SKM-1 treated with dmso at 0.1 percent for 144 hours (cell line): ENCODE measurements around the gene AFF4.
"Not testable (repeated sequence)": the region's sequence is repeated elsewhere in the genome, so short reads cannot be mapped to it uniquely, and the experiment has no call there.

ENCODE experiments used
- DNase-seq: peaks from one replicate; lab custom pipeline; 2025; ENCODE audit not compliant: unreplicated experiment; lab: John Stamatoyannopoulos, UW

The AFF4 gene, protein sequence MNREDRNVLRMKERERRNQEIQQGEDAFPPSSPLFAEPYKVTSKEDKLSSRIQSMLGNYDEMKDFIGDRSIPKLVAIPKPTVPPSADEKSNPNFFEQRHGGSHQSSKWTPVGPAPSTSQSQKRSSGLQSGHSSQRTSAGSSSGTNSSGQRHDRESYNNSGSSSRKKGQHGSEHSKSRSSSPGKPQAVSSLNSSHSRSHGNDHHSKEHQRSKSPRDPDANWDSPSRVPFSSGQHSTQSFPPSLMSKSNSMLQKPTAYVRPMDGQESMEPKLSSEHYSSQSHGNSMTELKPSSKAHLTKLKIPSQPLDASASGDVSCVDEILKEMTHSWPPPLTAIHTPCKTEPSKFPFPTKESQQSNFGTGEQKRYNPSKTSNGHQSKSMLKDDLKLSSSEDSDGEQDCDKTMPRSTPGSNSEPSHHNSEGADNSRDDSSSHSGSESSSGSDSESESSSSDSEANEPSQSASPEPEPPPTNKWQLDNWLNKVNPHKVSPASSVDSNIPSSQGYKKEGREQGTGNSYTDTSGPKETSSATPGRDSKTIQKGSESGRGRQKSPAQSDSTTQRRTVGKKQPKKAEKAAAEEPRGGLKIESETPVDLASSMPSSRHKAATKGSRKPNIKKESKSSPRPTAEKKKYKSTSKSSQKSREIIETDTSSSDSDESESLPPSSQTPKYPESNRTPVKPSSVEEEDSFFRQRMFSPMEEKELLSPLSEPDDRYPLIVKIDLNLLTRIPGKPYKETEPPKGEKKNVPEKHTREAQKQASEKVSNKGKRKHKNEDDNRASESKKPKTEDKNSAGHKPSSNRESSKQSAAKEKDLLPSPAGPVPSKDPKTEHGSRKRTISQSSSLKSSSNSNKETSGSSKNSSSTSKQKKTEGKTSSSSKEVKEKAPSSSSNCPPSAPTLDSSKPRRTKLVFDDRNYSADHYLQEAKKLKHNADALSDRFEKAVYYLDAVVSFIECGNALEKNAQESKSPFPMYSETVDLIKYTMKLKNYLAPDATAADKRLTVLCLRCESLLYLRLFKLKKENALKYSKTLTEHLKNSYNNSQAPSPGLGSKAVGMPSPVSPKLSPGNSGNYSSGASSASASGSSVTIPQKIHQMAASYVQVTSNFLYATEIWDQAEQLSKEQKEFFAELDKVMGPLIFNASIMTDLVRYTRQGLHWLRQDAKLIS

DNA sequence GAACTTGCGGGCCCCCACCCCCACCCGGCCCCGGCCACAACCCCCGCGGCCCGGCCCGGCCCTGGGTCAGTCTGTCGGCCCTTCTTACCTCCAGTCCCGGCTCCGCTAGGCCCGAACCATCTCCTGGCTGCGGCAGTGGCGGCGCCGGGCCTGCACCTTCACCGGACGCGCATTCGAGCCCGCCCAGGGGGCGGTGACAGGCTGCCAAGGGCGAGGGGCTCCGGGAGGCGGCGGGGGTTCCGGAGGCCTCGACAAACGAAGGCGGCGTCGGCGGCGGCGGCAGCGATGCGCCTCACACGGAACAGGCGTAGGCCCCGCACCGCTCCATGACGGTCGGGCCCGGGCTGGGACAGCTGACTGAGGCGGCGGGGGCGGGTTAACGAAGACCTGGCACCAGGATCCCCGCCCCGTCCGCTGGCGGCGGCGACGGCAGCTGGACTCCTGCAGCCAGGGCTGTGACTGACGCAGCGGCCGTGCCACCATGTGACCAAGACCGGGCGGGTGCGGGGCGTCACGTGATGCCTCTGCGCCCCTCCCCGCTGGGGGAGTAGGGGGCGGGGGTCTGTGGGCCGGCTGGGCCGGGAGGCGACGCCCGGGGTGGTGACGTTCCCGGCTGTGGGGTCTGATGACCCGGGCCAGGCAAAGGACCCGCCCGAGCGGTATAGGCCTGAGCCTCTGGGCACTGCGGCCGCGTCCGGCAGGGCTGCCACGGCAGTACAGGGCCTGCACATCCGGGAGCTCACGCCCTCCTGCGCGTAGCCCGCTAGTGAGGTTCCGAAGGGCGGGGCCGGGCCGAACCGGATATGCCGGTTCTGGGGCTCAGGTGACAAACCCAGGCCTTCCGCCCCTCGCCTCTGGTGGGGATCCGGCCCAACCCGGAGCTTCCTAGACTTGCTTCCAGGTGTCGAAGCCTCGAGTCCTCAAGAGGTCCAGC, at the start of gene AFF4:
Gene AFF4, minus strand, starts transcription at position 464 of the 934 bp plus-strand sequence. CDS start 26,445 bp downstream, outside the sequence.
- DNase-seq = peak; percentile 89

GRCh38 chr5:133008455-133008854, 45.0 kb upstream of the AFF4 start:
- DNase-seq = not testable (repeated sequence)

DNA sequence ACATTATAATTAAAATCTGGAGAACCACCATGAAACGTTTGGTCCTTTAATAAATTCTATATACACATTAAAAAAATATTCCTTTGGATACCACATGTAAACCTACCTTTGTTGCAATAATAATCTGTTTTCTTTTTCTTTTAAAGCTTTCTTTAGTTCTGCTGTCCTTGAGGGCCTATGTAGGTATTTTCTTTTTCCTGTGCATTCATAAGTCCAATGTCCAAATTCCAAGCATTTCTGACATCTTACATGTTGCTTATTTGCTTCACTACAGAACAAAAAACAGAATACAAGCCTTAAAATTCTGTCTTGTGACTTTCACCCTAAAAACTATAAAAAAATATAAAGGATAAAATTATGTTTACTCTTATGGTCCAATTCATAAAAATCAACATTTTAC, 43.2 kb upstream of the AFF4 start:
- no peak for DNase-seq

DNA sequence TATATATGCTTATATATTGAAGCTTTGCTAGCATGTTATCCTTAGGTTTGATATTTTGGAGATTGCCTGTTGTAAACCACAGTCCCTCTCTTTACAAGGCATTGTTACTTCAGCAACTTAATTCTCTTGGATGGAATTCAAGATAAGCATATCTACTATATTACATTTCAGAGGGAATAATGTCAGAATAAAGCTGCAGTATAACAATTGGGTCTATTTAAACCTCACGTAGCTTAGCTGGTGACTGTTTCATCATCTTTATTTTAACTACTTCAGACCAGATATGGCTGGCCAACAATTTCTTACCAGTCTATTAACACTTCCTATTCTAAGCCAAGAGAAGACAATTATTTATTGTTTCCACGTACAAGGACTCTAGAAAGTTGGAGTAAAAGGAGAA, 35.8 kb upstream of the AFF4 start:
- no peak for DNase-seq

DNA sequence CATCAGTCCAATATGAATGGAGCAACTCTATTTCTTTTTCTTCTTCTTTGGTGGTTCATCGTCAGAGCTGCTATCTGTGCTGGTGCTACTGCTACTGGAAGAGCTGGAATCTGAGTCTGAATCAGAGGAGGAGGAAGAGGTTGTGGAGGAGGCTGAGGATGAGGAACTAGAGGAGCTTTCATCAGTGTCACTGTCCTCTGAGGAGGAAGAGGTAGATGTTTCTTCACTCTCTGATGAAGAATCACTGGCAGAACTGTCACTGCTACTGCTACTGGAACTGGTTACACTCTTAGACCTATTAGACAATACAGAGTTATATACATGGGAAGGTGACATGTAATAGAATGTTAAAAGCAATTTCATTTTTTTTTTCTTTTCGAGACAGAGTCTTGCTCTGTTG, 35.1 kb upstream of the AFF4 start:
- peak; percentile 63 for DNase-seq

- no peak for DNase-seq
These were observed 32.9 kb upstream of the AFF4 start for GRCh38 chr5:132996307-132996706.

DNA sequence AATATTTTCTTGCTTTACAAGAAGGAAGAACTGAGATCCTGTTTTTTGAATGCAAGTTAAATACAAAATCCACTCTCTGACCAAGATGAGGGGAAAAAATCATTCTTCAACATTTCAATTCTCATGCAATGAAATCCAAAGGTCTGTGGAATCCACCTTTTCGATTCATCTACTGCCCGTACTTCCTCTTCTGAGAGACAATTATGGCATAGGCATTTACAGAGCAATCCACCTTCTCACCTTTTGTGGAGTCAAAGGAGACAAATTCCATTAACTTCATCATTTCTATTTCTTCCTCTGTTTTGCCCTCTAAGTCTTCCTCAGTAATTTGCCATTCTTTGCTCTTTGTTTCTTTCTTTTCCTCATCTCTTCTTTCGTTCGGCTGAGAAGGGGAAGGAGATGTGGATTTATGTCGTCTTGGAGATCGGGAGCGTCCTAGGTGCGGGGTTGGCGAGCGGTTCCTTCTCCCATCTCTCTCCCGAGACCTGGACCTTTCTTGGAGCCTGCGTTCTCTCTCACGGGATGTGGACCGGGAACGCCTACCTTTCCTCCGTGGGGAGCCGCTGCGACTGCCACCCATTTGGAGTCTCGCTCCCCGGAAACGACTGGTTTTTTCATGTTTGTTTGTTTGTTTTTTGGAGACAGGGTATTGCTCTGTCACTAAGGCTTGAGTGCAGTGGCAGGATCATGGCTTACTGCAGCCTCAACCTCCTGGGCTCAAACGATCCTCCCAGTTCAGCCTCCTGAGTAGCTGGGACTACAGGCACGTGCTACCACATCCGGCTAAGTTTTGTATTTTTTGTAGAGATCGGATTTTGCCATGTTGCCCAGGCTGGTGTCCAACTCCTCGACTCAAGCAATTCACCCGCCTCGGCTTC, 24.3 kb upstream of the AFF4 start:
- DNase-seq = no peak

GRCh38 chr5:132982971-132983370, 19.5 kb upstream of the AFF4 start:
- DNase-seq = not testable (repeated sequence)

DNA sequence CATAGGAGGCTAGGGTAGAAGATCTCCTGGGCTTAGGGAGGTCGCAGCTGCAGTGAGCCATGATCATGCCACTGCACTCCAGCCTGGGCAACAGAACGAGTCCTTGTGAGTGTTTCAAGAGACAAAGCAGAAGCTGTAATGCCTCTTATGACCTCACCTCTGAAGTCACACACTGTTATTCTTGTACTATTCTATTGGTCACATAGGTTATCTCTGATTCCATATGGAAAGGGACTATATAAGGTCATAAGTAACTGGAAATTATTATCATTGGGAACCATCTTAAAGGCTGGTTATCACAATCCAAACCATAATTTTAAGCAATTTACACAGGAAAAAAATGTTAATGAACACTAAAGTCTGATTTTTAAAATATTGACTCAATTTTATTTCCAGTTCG, 17.9 kb upstream of the AFF4 start:
- no peak for DNase-seq

- DNase-seq = no peak
These were observed 16.5 kb upstream of the AFF4 start for GRCh38 chr5:132979976-132980375.

DNA sequence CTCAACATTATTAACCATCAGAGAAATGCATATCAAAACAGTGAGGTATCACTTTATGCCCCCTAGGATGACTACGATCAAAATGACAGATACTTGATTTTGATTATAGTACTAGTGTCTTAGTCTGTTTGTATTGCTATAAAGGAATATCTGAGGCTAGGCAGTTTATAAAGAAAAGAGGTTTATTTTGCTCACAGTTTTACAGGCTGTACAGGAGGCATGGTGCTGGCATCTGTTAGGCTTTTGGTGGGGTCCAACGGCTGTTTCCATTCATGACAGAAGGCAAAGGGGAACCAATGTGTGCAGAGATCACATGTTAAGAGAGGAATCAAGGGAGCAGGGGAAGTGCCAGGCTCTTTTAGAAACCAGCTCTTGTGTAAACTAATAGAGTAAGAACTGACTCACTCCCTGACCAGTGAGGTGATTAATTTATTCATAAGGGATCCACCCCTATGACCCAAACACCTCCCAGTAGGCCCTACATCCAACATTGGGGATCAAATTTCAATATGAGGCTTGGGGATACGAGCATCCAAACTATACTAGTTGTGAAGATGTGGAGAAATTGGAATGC, 16.0 kb upstream of the AFF4 start:
- DNase-seq = peak; percentile 55

- no peak for DNase-seq
These were observed 13.4 kb upstream of the AFF4 start for GRCh38 chr5:132976852-132977251.

DNA sequence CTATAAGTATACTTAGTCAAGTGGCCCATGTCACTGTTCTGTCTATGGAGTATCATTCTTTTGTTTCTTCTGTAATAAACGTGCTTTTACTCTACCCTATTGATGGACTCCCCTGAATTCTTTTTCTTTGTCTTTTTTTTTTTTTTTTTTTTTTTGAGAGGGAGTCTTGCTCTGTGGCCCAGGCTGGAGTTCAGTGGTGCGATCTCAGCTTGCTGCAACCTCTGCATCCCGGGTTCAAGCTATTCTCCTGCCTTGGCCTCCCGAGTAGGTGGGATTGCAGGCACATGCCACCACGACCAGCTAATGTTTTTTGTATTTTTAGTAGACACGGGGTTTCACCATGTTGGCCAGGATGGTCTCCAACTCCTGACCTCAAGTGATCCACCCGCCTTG, 9.0 kb upstream of the AFF4 start:
- not testable (repeated sequence) for DNase-seq

GRCh38 chr5:132971483-132972435, 8.3 kb upstream of the AFF4 start:
- no peak for DNase-seq

- DNase-seq = no peak
These were observed 1.7 kb upstream of the AFF4 start for GRCh38 chr5:132965120-132965519.

- DNase-seq = peak; percentile 15
These were observed 909 bp downstream of the AFF4 start for GRCh38 chr5:132962429-132963021.

- DNase-seq = no peak
These were observed 1.5 kb downstream of the AFF4 start for GRCh38 chr5:132961887-132962286.
